Measurements from ENCODE around the gene PARVG.

Gene PARVG

GRCh38 chr22:44180706-44181032, at the start of gene PARVG:
PARVG (plus strand) TSS chr22:44180925; CDS start chr22:44183330, 2,405 bp downstream.
- DNase-seq: no peak

GRCh38 chr22:44131412-44131811, 49.3 kb upstream of the PARVG start:
- no peak for DNase-seq

- DNase-seq: no peak
Observed at GRCh38 chr22:44131989-44132685, 48.6 kb upstream of the PARVG start.

GRCh38 chr22:44132724-44133123, 48.0 kb upstream of the PARVG start:
- no peak for DNase-seq

- DNase-seq: no peak
Observed at GRCh38 chr22:44133161-44133560, 47.6 kb upstream of the PARVG start.

GRCh38 chr22:44133901-44134571, 46.7 kb upstream of the PARVG start:
- no peak for DNase-seq

GRCh38 chr22:44136112-44136511, 44.6 kb upstream of the PARVG start:
- no peak for DNase-seq

- no peak for DNase-seq
Observed at GRCh38 chr22:44136786-44137185, 43.9 kb upstream of the PARVG start.

- no peak for DNase-seq
Observed at GRCh38 chr22:44137415-44137814, 43.3 kb upstream of the PARVG start.

GRCh38 chr22:44139773-44140172, 41.0 kb upstream of the PARVG start:
- DNase-seq: no peak

- no peak for DNase-seq
Observed at GRCh38 chr22:44142421-44143104, 38.2 kb upstream of the PARVG start.

- no peak for DNase-seq
Observed at GRCh38 chr22:44143105-44143474, 37.6 kb upstream of the PARVG start.

GRCh38 chr22:44143579-44143978, 37.1 kb upstream of the PARVG start:
- DNase-seq: no peak

GRCh38 chr22:44144046-44144569, 36.6 kb upstream of the PARVG start:
- no peak for DNase-seq

- DNase-seq: no peak
Observed at GRCh38 chr22:44145544-44145943, 35.2 kb upstream of the PARVG start.

- no peak for DNase-seq
Observed at GRCh38 chr22:44146088-44146861, 34.5 kb upstream of the PARVG start.

GRCh38 chr22:44147008-44147645, 33.6 kb upstream of the PARVG start:
- DNase-seq: no peak

GRCh38 chr22:44147821-44148574, 32.7 kb upstream of the PARVG start:
- no peak for DNase-seq

- no peak for DNase-seq
Observed at GRCh38 chr22:44151676-44152075, 29.0 kb upstream of the PARVG start.

- no peak for DNase-seq
Observed at GRCh38 chr22:44153710-44154109, 27.0 kb upstream of the PARVG start.

GRCh38 chr22:44154436-44154942, 26.2 kb upstream of the PARVG start:
- no peak for DNase-seq

GRCh38 chr22:44155115-44155514, 25.6 kb upstream of the PARVG start:
- no peak for DNase-seq

Measured in NCI-H524 treated with DMSO at 0.1 percent for 48 hours (cell line).